ENCODE results near the gene SOAT2.

- TF ChIP-seq NFE2L2 (conservative IDR thresholded peaks at IDR 0.05; ENCODE audit: low read length) (no peak), POLR2A (IDR thresholded peaks at IDR 0.05; ENCODE audit: low read length) (no peak), CTCF (IDR thresholded peaks at IDR 0.05) (no peak), CHD2 (IDR thresholded peaks at IDR 0.05; ENCODE audit: low read length, partially characterized antibody) (no peak), KDM1A (IDR thresholded peaks at IDR 0.05; ENCODE audit: low read depth) (no peak), BCL3 (IDR thresholded peaks at IDR 0.05) (no peak)
Measured at GRCh38 chr12:53107122-53107521, 3.8 kb downstream of the SOAT2 start.
